ENCODE data around the gene DGCR2.
"Not testable (repeated sequence)": the region's sequence is repeated elsewhere in the genome, so short reads cannot be mapped to it uniquely, and the experiment has no call there.

DGCR2 gene

DNA sequence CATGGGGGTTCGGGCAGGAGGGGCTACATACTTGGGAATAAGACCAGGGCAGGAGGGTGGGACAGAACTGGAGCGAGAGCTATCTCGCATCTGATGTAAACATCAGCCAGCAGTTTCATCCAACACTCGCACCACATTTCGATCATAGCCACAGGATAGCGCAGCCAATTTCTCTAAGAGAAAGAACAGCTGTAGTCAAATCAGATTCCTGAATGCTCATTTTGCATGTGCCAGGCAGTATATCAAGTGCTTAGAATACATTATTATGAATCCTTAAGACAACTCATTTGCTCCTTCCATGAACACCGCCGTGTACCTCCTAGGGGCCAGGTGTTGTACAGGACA, 14.5 kb downstream of the DGCR2 start:
- no peak for DNase-seq

DNA sequence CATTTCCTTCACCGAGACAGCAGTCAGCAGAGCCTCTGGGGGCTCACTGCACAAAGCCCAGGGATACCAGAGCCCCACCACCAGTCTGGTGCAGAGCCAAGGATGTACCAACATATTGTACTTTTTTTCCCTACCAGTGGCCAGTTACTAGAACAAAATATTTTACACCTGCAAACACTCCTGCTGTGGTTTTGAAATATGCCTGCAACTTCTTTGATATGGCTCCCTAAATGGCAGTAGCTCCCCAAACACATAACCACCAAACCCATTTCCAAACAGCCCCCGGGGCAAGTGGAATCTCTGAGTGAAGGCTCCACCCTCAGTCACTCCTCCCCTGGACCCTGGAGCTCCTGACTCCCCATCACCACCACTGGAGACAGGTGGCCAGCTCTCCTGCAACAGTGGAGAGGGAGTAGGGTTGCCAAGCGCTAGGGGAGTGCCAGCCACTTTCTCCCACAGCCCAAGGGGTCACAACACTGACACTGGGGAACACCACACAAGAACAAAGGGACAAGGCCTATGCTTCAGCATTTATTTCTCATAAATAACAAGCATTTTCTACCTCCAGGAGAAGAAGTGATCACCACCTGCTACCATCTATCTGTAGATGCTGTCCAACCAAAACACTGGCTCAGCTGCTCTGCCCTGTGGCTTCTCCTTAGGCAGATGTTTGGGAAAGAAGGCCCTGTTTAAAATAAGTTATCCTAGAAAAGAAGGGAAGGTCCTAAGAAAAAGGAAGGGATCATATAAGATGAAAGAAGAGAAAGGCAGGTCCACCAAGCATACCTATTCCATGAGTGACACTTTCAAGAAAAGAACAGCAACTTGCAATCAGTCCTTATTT, 15.1 kb downstream of the DGCR2 start:
- DNase-seq = no peak

- no peak for DNase-seq
Observed at GRCh38 chr22:19105867-19106802, 16.1 kb downstream of the DGCR2 start.

DNA sequence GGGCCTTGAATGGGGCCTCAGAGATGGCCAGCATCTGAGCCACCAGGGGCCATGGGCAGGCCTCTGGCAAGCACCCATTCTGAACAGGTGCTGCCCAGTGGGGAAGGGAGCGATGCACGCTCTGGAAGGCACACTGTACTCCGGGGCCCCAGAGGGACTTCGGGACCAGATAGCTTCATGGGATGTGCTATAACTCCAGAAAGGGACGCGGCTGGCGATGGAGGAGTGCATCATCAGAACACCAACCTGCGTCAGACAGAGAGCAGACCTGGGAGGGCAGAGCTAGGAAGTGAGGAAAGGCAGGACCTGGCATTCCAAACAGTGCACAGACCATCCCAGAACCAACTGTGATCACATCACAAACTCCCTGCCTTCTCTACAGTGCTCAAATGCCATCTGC, 16.8 kb downstream of the DGCR2 start:
- DNase-seq = no peak

DNA sequence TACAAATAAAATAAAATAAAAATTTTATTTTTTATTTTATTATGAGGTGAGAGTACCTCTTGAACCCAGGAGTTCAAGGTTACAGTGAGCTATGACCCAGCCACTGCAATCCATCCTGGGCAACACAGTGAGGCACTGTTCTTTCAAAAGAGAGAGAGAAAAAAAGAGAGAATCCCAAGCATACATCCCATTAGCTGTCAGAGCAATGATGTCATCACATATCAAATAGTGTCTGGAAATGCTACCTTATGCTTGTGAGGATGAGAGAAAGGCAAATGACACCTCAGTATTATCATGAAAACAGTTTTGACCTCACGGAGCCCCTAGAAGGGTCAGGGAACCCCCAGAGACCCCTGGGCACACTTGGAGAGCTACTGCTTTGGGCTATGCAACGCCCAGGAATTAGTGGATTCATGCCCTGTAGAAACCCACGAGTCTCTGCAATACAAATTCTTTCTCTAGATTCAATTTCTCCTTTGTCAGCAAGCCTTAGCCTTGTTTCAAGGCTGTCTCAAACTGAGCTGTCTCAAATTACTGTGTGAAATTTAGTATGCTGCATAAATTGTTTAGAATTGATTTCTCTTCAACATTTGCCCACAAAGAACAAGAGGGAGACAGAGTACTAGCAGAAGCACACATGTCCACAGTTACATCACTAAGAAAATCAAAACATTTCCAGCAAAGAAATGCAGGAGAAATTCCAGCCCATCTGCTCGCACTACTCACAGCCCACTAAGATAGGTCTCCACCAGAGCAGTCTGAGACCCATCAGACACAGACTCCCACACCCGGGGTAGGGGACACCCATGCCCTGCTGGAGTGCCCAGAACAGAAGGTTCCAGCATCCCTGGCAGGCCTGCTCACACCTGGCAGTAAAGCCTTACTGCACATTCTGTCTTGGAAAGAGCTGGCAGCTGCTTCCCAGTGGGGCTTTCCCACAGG, 18.1 kb downstream of the DGCR2 start:
- DNase-seq = no peak

DNA sequence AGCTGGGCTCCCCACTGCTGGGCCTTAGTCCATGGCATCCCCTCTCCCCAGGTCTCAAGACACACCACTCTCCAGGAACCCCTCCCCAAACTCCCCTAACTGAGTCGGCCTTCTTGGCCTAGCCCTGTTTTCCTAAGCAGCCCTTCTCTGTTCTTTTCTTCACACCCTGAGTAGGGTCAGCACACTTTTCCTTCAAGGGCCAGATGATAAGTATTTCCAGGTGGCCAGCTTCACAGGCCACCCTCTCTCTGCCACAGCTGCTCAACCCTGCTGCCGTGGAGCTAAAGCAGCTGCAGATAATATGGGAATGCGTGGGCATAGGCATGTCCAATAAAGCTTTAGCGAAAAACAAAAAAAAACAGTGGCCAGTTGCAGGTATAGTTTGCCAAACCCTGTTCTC, 24.1 kb downstream of the DGCR2 start:
- no peak for DNase-seq

- DNase-seq = no peak
Observed at GRCh38 chr22:19097518-19097917, 24.7 kb downstream of the DGCR2 start.

GRCh38 chr22:19096555-19096954, 25.7 kb downstream of the DGCR2 start:
- DNase-seq = no peak

- no peak for DNase-seq
Observed at GRCh38 chr22:19094393-19094997, 27.7 kb downstream of the DGCR2 start.

DNA sequence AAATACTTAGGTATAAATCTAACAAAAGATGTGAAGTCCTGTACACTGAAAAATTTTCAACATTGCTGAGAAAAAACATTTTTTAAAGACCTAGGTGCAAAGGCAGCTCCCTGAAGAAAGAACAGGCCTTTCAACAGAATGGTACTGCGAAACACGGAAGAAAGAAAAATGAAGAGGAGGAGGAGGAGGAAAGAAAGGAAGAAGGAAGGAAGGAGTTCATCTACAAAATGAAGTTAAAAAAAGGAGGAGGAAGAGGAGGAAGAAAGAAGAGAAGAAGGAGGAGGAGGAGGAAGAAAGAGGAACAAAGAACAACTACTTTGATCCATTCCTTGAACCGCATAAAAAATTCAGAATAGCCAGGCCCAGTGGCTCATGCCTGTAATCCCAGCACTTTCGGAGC, 29.5 kb downstream of the DGCR2 start:
- no peak for DNase-seq

GRCh38 chr22:19090586-19091127, 31.6 kb downstream of the DGCR2 start:
- DNase-seq = no peak

- no peak for DNase-seq
Observed at GRCh38 chr22:19090183-19090582, 32.0 kb downstream of the DGCR2 start.

GRCh38 chr22:19088866-19089595, 33.2 kb downstream of the DGCR2 start:
- DNase-seq = no peak

DNA sequence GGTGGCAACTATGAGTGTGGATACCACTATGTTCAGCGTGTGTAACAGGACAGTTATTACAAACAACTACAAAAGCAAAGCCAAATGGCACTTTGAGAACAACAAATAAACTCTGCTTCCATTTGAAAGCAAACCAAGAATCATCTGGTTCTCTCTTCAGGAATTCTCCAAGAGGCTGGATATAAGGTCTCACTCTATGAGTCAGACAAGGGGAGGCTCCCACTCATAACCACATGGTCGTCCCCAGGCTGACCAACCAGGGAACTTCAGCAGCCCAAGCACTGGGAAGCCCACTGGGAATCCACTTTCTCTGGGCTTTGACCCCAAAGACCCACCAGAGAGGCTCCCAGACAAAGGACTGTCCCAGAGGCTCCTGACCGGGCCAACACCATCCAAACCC, 35.3 kb downstream of the DGCR2 start:
- DNase-seq = no peak

- DNase-seq = no peak
Observed at GRCh38 chr22:19086417-19086816, 35.8 kb downstream of the DGCR2 start.

GRCh38 chr22:19085233-19085718, 36.9 kb downstream of the DGCR2 start:
- peak; percentile 64 for DNase-seq

DNA sequence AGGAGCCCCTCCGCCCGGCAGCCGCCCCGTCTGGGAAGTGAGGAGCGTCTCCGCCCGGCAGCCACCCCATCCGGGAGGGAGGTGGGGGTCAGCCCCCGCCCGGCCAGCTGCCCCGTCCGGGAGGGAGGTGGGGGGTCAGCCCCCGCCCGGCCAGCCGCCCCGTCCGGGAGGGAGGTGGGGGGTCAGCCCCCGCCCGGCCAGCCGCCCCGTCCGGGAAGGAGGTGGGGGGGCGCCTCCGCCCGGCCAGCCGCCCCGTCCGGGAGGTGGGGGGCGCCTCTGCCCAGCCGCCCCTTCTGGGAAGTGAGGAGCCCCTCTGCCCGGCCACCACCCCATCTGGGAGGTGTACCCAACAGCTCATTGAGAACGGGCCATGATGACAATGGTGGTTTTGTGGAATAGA, 37.6 kb downstream of the DGCR2 start:
- not testable (repeated sequence) for DNase-seq

GRCh38 chr22:19084126-19084525, 38.1 kb downstream of the DGCR2 start:
- not testable (repeated sequence) for DNase-seq

DNA sequence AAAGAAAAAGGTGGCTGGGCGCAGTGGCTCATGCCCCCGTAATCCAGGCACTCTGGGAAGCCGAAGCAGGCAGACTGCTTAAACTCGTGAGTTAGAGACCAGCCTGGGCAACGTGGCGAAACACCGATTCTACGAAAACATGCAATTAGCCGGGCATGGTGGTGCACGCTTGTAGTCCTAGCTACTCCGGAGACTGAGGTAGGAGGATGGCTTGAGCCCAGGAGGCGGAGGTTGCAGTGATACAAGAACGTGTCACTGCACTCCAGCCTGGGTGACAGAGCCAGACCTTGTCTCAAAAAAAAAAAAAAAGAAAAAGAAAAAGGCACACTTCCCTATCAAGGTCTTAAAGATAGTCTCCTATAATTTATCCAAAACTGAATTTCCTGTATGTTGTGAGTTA, 39.4 kb downstream of the DGCR2 start:
- no peak for DNase-seq

DNA sequence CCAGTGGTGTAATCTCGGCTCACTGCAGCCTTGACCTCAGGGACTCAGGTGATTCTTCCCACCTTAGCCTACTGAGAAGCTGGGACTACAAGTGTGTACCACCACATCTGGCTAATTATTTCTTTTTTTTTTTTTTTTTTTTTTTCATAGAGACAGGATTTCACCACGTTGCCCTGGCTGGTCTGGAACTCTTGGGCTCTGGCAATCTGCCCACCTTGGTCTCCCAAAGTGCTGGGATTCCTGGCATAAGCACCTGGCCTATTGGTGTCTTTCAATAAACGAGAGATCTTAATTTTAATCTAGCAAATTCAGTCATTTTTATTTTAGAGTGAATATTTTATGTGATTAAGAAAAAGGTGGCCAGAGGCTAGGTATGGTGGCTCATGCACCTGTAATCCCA, 40.1 kb downstream of the DGCR2 start:
- no peak for DNase-seq

- DNase-seq = no peak
Observed at GRCh38 chr22:19081351-19081750, 40.9 kb downstream of the DGCR2 start.
